ENCODE results near the gene FHAD1.

GRCh38 chr1:15231714-15232201, 15.3 kb upstream of the FHAD1 start:
- no peak for TF ChIP-seq CREB5 (CRISPR knock-in tag; IDR thresholded peaks at IDR 0.05; ENCODE audit: low read depth)
- no peak for TF ChIP-seq ZFP3 (CRISPR knock-in tag; IDR thresholded peaks at IDR 0.05)
- no peak for TF ChIP-seq POU6F1 (CRISPR knock-in tag; IDR thresholded peaks at IDR 0.05; ENCODE audit: borderline replicate concordance, low read depth)
- TF ChIP-seq RARB (CRISPR knock-in tag; IDR thresholded peaks at IDR 0.05) = no peak

Measured in SK-N-SH treated with all-trans-retinoic acid at 6 μM for 48 hours (cell line).